SK-N-SH (cell line): ENCODE results near the gene TMEM259. TPM values are rescaled to one million over a fixed set of nuclear protein-coding genes. Genes with fewer than 3 reads are reported as not detected.
A peak's percentile ranks its signal among the peaks of the same experiment; 100 is the strongest.

Source experiments
- CTCF ChIA-PET: fragments of 300-600, 350-600 bp; formaldehyde crosslinking; extraction: SDS; loops from one replicate; lab custom pipeline; 2021; lab: Yijun Ruan, JAX
- POLR2A ChIA-PET: fragments of 350-600 bp; sonication (Branson Sonifier 250); formaldehyde crosslinking; extraction: SDS; loops from one replicate; lab custom pipeline; 2020; ENCODE audit warnings: antibody characterized with exemption, inconsistent platforms; lab: Yijun Ruan, JAX
- DNase-seq: peaks from one replicate; pipeline ENCODE4 v3.0.0; 2012
- H2AFZ ChIP-seq: fragments of 200-600 bp; sonication (generic); 2 replicates; pipeline ENCODE4 v1.8.1; 2016; ENCODE audit warnings: antibody characterized with exemption, mild to moderate bottlenecking, low read depth
- H3F3A ChIP-seq: fragments of 200-600 bp; sonication (generic); replicated peaks from 2 replicates; pipeline ENCODE3; 2016; ENCODE audit warnings: antibody characterized with exemption, mild to moderate bottlenecking; ENCODE audit not compliant: insufficient read depth
- H3K27ac ChIP-seq, 2 experiments: fragments of 200-500 bp in 1 of 2; fragments of 200-600 bp in 1 of 2; sonication (Bioruptor generic) in 1 of 2; sonication (generic), shearing (Covaris generic) in 1 of 2; 2 replicates each; pipeline versions ENCODE4 v1.5.1 to v1.6.1; 2014 to 2016; ENCODE audit warnings: low read depth in 2 of 2, inconsistent platforms in 1 of 2, low read length in 1 of 2, mild to moderate bottlenecking in 1 of 2, mixed read lengths in 1 of 2
- H3K27me3 ChIP-seq: fragments of 200-600 bp; sonication (generic), shearing (Covaris generic); 2 replicates; pipeline ENCODE4 v1.6.1; 2016; ENCODE audit warnings: mixed run types; ENCODE audit not compliant: insufficient read depth
- H3K36me3 ChIP-seq, 2 experiments: fragments of 200-500 bp in 1 of 2; fragments of 200-600 bp in 1 of 2; sonication (Bioruptor generic) in 1 of 2; sonication (generic) in 1 of 2; replicated peaks in 1 of 2; 2 replicates each; pipeline versions ENCODE3 to v1.5.1; 2014 to 2016; ENCODE audit warnings: low read length in 1 of 2, mild to moderate bottlenecking in 1 of 2; ENCODE audit not compliant: insufficient read depth in 2 of 2, control insufficient read depth in 1 of 2
- H3K4me1 ChIP-seq, 2 experiments: fragments of 200-500 bp in 1 of 2; fragments of 200-600 bp in 1 of 2; sonication (Bioruptor generic) in 1 of 2; sonication (generic), shearing (Covaris generic) in 1 of 2; 2 replicates each; pipeline versions ENCODE4 v1.5.1 to v1.6.1; 2014 to 2016; ENCODE audit warnings: low read depth in 1 of 2, low read length in 1 of 2, mixed run types in 1 of 2; ENCODE audit not compliant: insufficient read depth in 2 of 2, control insufficient read depth in 1 of 2
- H3K4me2 ChIP-seq: fragments of 200-600 bp; sonication (generic), shearing (Covaris generic); 2 replicates; pipeline ENCODE4 v1.6.1; 2017; ENCODE audit warnings: mixed run types
- H3K4me3 ChIP-seq, 2 experiments: fragments of 200-500 bp in 1 of 2; fragments of 200-600 bp in 1 of 2; sonication (Bioruptor generic) in 1 of 2; sonication (generic), shearing (Covaris generic) in 1 of 2; 2 replicates each; pipeline versions ENCODE4 v1.5.1 to v1.8.1; 2014 to 2016; ENCODE audit warnings: low read depth in 2 of 2, inconsistent platforms in 1 of 2, low read length in 1 of 2, mild to moderate bottlenecking in 1 of 2, mixed read lengths in 1 of 2, moderate library complexity in 1 of 2
- H3K79me2 ChIP-seq: fragments of 200-600 bp; sonication (generic); 2 replicates; pipeline ENCODE4 v1.8.1; 2017; ENCODE audit warnings: mild to moderate bottlenecking; ENCODE audit not compliant: insufficient read depth
- H3K9ac ChIP-seq: fragments of 200-600 bp; sonication (generic); 2 replicates; pipeline ENCODE4 v1.6.1; 2017; ENCODE audit warnings: mixed run types
- H3K9me2 ChIP-seq: fragments of 200-600 bp; sonication (generic); 2 replicates; pipeline ENCODE4 v1.6.1; 2017; ENCODE audit warnings: mixed run types
- H3K9me3 ChIP-seq: fragments of 200-600 bp; sonication (generic); 2 replicates; pipeline ENCODE4 v1.6.1; 2017; ENCODE audit warnings: mixed run types, mild to moderate bottlenecking, moderate library complexity
- H4K20me1 ChIP-seq: fragments of 200-600 bp; sonication (generic); 2 replicates; pipeline ENCODE4 v1.6.1; 2017; ENCODE audit warnings: mild to moderate bottlenecking, mixed run types; ENCODE audit not compliant: insufficient read depth
- CHD2 ChIP-seq: fragments of 150-350 bp; IDR thresholded peaks from 2 replicates; pipeline ENCODE4 v1.6.1; 2018; ENCODE audit warnings: low read length; ENCODE audit not compliant: partially characterized antibody
- CTCF ChIP-seq: fragments of 200-600 bp; sonication (generic); IDR thresholded peaks from 2 replicates; pipeline ENCODE4 v1.6.1; 2017; ENCODE audit warnings: antibody characterized with exemption, mild to moderate bottlenecking, moderate library complexity
- ELF1 ChIP-seq: IDR thresholded peaks from 2 replicates; pipeline ENCODE4 v1.4.0; 2012
- EP300 ChIP-seq, 2 experiments: IDR thresholded peaks; 2 replicates each; pipeline versions ENCODE4 v1.4.0 to v1.6.1; 2012; ENCODE audit warnings: borderline replicate concordance in 1 of 2, low read depth in 1 of 2, low read length in 1 of 2
- FOXJ3 ChIP-seq: sonication (generic); formaldehyde crosslinking; IDR thresholded peaks from 2 replicates; pipeline ENCODE4 v1.5.1; 2020; ENCODE audit warnings: mild to moderate bottlenecking, missing genetic modification reagents
- GATA2 ChIP-seq: sonication (generic); formaldehyde crosslinking; IDR thresholded peaks from 2 replicates; pipeline ENCODE4 v1.5.0; 2020; ENCODE audit warnings: mild to moderate bottlenecking, missing genetic modification reagents
- NFIC ChIP-seq: IDR thresholded peaks from 2 replicates; pipeline ENCODE4 v1.4.0; 2012; ENCODE audit warnings: borderline replicate concordance
- NRF1 ChIP-seq: IDR thresholded peaks from 2 replicates; pipeline ENCODE4 v1.6.1; 2012; ENCODE audit warnings: low read depth, mild to moderate bottlenecking, low read length
- POLR2AphosphoS5 ChIP-seq: IDR thresholded peaks from 2 replicates; pipeline ENCODE4 v1.6.1; 2012; ENCODE audit warnings: low read depth, low read length
- RAD21 ChIP-seq: IDR thresholded peaks from 2 replicates; pipeline ENCODE4 v1.6.1; 2012; ENCODE audit warnings: mild to moderate bottlenecking, low read length
- REST ChIP-seq: IDR thresholded peaks from 2 replicates; pipeline ENCODE4 v1.6.1; 2012; ENCODE audit warnings: mild to moderate bottlenecking, low read depth, low read length, moderate library complexity
- RFX5 ChIP-seq: IDR thresholded peaks from 2 replicates; pipeline ENCODE4 v1.6.1; 2012; ENCODE audit warnings: mild to moderate bottlenecking, improper control_type of control experiment, low read length
- RXRA ChIP-seq: IDR thresholded peaks from 2 replicates; pipeline ENCODE4 v1.4.0; 2012; ENCODE audit warnings: low read depth, mild to moderate bottlenecking, borderline replicate concordance
- SIN3A ChIP-seq: IDR thresholded peaks from 2 replicates; pipeline ENCODE4 v1.6.1; 2012; ENCODE audit warnings: low read depth, mild to moderate bottlenecking, low read length, moderate library complexity, borderline replicate concordance
- SMC3 ChIP-seq: IDR thresholded peaks from 2 replicates; pipeline ENCODE4 v1.6.1; 2012; ENCODE audit warnings: low read depth, low read length, improper control_type of control experiment
- TCF12 ChIP-seq: IDR thresholded peaks from 2 replicates; pipeline ENCODE4 v1.4.0; 2012
- TEAD4 ChIP-seq: IDR thresholded peaks from 2 replicates; pipeline ENCODE4 v1.4.0; 2012; ENCODE audit warnings: mild to moderate bottlenecking, borderline replicate concordance; ENCODE audit not compliant: insufficient read depth
- WGBS: methylation state at CpG from one replicate; pipeline ENCODE4 v1.1.6; 2017; ENCODE audit warnings: low lambda C conversion rate; 5-methylcytosine and 5-hydroxymethylcytosine counted together
- polyA plus RNA-seq, 3 experiments: library from polyadenylated mRNA; depleted of rRNA; stranded (reverse); fragments of >200 nt; gene quantifications; 2 replicates each; pipeline ENCODE4 v1.2.3, GENCODE V29; 2012
- TF ChIP-seq, protein P1 (sequence below): fragments of 150-350 bp; IDR thresholded peaks from 2 replicates; pipeline ENCODE4 v1.6.1; 2016; ENCODE audit warnings: mild to moderate bottlenecking, low read depth, low read length
- TF ChIP-seq, protein P2 (sequence below): IDR thresholded peaks from 2 replicates; pipeline ENCODE4 v1.4.0; 2012; ENCODE audit warnings: low read depth, borderline replicate concordance

Gene TMEM259
- polyA plus RNA-seq, 1 of the 3 experiments (the other 2 are of a cell fraction), result 138 TPM

- peak; percentile 90 for DNase-seq
- 4% methylated on average over 5 of the region's 20 CpGs for WGBS
- Histone ChIP-seq H3K79me2 (no peaks in the 10 kb centered on the region), H3K27ac (no peak overlapping the region), H3K9me2 (no peaks in the 10 kb centered on the region), H3K9ac (no peak overlapping the region), H3K4me3 (peak overlapping the region in 1 of 2 experiments; percentile 55; a peak in 2 of 4 replicates), H2AFZ (no peak overlapping the region), H3K4me1 (peaks cover 0 to 5% of the 10 kb centered on the region in 2 experiments; a peak in 1 of 4 replicates), H3K27me3 (peaks cover 51% of the 10 kb centered on the region), H3K36me3 (no peaks in the 10 kb centered on the region), H3F3A (peaks cover 24% of the 10 kb centered on the region), H4K20me1 (no peaks in the 10 kb centered on the region), H3K9me3 (no peaks in the 10 kb centered on the region), H3K4me2 (peak overlapping the region; percentile 63; the same call in 1 of the 2 replicates)
- POLR2A ChIA-PET, result interaction anchor here (0.6 to 0.8 kb wide), 2 partner anchors 18 to 267 kb away, joined by 4 to 5 read pairs; partner anchors contain the start of genes CIRBP and WDR18
- no peak for TF ChIP-seq TCF12
- no peak for TF ChIP-seq SIN3A
- TF ChIP-seq, protein P1, sequence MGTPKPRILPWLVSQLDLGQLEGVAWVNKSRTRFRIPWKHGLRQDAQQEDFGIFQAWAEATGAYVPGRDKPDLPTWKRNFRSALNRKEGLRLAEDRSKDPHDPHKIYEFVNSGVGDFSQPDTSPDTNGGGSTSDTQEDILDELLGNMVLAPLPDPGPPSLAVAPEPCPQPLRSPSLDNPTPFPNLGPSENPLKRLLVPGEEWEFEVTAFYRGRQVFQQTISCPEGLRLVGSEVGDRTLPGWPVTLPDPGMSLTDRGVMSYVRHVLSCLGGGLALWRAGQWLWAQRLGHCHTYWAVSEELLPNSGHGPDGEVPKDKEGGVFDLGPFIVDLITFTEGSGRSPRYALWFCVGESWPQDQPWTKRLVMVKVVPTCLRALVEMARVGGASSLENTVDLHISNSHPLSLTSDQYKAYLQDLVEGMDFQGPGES, result no peak
- no peak for TF ChIP-seq CHD2
- TF ChIP-seq POLR2AphosphoS5, result no peak
- TF ChIP-seq EP300 (IDR thresholded peaks at IDR 0.05; ENCODE audit: borderline replicate concordance in 1 of 2, low read depth in 1 of 2, low read length in 1 of 2), result no peak
- no peak for TF ChIP-seq NFIC
- TF ChIP-seq TEAD4, result no peak
- TF ChIP-seq RAD21, result peak; percentile 71
- no peak for TF ChIP-seq REST
- peak; percentile 59 for TF ChIP-seq SMC3
- TF ChIP-seq, protein P2, sequence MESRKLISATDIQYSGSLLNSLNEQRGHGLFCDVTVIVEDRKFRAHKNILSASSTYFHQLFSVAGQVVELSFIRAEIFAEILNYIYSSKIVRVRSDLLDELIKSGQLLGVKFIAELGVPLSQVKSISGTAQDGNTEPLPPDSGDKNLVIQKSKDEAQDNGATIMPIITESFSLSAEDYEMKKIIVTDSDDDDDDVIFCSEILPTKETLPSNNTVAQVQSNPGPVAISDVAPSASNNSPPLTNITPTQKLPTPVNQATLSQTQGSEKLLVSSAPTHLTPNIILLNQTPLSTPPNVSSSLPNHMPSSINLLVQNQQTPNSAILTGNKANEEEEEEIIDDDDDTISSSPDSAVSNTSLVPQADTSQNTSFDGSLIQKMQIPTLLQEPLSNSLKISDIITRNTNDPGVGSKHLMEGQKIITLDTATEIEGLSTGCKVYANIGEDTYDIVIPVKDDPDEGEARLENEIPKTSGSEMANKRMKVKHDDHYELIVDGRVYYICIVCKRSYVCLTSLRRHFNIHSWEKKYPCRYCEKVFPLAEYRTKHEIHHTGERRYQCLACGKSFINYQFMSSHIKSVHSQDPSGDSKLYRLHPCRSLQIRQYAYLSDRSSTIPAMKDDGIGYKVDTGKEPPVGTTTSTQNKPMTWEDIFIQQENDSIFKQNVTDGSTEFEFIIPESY, result no peak
- no peak for TF ChIP-seq RXRA
- TF ChIP-seq GATA2 (CRISPR knock-in tag), result no peak
- TF ChIP-seq FOXJ3 (CRISPR knock-in tag), result no peak
- TF ChIP-seq CTCF, result peak; percentile 94
- no peak for TF ChIP-seq NRF1
- TF ChIP-seq RFX5, result no peak
- TF ChIP-seq ELF1, result no peak
- CTCF ChIA-PET, result interaction anchor here (0.7 to 1.1 kb wide), 5 partner anchors 9 to 234 kb away, joined by 3 to 4 read pairs (median 3); partner anchors contain the start of gene CFD
These were observed 19.3 kb downstream of the TMEM259 start for GRCh38 chr19:1001538-1002166.
